Glutamatergic neuron (in vitro differentiated cells): ENCODE results near the gene CDH8. TPM values are rescaled to one million over a fixed set of nuclear protein-coding genes. Genes with fewer than 3 reads are reported as not detected.

ENCODE experiments used
- DNase-seq: peaks from one replicate; pipeline ENCODE4 v3.0.0; 2022
- H3K27ac Mint-ChIP-seq: one replicate; pipeline ENCODE4 v1.8.0; 2020; ENCODE audit warnings: mild to moderate bottlenecking, mixed read lengths, inconsistent platforms; ENCODE audit not compliant: unreplicated experiment
- H3K27me3 Mint-ChIP-seq: one replicate; pipeline ENCODE4 v1.8.0; 2020; ENCODE audit warnings: mild to moderate bottlenecking, moderate library complexity, mixed read lengths, inconsistent platforms; ENCODE audit not compliant: unreplicated experiment
- H3K36me3 Mint-ChIP-seq: one replicate; pipeline ENCODE4 v1.8.0; 2020; ENCODE audit warnings: mild to moderate bottlenecking, mixed read lengths, inconsistent platforms; ENCODE audit not compliant: unreplicated experiment
- H3K4me1 Mint-ChIP-seq: one replicate; pipeline ENCODE4 v1.8.0; 2020; ENCODE audit warnings: mild to moderate bottlenecking, low read depth, mixed read lengths, inconsistent platforms; ENCODE audit not compliant: unreplicated experiment
- H3K4me3 Mint-ChIP-seq: one replicate; pipeline ENCODE4 v1.8.0; 2020; ENCODE audit warnings: mild to moderate bottlenecking, mixed read lengths, inconsistent platforms; ENCODE audit not compliant: unreplicated experiment
- H3K9me3 Mint-ChIP-seq: one replicate; pipeline ENCODE4 v1.8.0; 2020; ENCODE audit warnings: mild to moderate bottlenecking, moderate library complexity, mixed read lengths, inconsistent platforms; ENCODE audit not compliant: unreplicated experiment
- total RNA-seq: library from RNA; stranded (reverse); fragmentation: NEBNext Ultra II Directional; extraction: Animal tissue kit (Norgen Biotek cat#: 25700); gene quantifications from one replicate; pipeline ENCODE4 v1.2.1, GENCODE V29; 2021; ENCODE audit not compliant: unreplicated experiment
- TF ChIP-seq, protein P1 (sequence below): fragments of 200-600 bp; sonication (generic); IDR thresholded peaks from one replicate; pipeline ENCODE4 v1.5.0; 2021; ENCODE audit not compliant: partially characterized antibody, unreplicated experiment

CDH8 gene
- total RNA-seq, 1 donor from 2014 or later, result 5.5 TPM

DNA sequence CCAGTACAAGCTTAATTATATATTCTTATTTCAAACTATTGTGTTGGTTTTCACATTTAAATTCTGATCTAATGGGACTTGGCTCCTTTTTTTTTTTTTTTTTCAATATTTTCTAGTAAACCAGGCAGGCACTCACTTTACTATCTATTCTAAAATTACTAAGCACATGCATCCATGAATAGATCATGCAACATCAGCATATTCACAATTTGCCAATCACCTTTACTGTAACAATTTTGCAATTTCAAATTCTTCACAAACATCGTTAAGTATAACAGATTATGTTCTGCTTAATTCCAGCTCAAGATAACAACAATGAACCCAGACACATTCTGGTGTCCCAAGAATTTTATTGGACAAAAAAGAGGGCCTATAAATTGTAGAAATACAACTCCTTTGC lies 217.4 kb downstream of the CDH8 start:
- TF ChIP-seq, protein P1, sequence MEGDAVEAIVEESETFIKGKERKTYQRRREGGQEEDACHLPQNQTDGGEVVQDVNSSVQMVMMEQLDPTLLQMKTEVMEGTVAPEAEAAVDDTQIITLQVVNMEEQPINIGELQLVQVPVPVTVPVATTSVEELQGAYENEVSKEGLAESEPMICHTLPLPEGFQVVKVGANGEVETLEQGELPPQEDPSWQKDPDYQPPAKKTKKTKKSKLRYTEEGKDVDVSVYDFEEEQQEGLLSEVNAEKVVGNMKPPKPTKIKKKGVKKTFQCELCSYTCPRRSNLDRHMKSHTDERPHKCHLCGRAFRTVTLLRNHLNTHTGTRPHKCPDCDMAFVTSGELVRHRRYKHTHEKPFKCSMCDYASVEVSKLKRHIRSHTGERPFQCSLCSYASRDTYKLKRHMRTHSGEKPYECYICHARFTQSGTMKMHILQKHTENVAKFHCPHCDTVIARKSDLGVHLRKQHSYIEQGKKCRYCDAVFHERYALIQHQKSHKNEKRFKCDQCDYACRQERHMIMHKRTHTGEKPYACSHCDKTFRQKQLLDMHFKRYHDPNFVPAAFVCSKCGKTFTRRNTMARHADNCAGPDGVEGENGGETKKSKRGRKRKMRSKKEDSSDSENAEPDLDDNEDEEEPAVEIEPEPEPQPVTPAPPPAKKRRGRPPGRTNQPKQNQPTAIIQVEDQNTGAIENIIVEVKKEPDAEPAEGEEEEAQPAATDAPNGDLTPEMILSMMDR, result no peak
- Mint-ChIP-seq H3K36me3 (no peaks in the 10 kb centered on the region), H3K4me1 (no peaks in the 10 kb centered on the region), H3K9me3 (no peaks in the 10 kb centered on the region), H3K27ac (no peak overlapping the region), H3K27me3 (no peaks in the 10 kb centered on the region), H3K4me3 (no peak overlapping the region)
- no peak for DNase-seq

DNA sequence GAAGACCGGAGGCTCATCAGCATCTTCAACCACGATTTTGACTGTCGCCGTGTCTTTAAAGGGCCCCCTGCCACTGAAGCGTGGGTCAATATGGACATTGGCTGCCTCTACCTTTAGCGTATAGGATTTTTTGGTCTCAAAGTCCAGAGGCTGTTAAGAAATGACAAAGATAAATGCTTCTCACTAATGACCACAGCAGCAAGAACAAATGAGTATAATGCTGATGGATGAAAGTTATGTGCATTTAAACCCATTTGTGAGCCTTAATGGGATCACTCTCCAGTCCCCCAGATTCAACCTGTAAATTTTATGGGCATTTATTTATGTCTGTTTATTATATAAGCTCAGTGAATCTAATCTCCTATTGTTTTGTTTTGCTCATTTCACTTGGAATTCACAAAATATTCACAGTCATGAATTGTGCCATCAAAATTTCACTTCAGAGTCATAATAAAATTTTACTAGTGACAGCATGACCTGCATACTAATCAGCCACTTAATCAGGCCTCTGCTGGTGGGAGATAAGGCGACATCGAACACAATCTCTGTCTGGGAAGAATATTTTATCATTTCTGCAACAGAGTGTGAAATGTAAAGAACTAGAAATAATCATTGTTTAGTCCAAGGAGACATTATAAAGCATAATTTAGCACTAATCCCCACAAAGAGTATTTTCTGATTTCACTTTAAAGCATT lies 218.5 kb downstream of the CDH8 start:
- no peak overlapping the region for H3K27ac Mint-ChIP-seq
- H3K4me3 Mint-ChIP-seq, result no peak overlapping the region
- no peaks in the 10 kb centered on the region for H3K9me3 Mint-ChIP-seq
- no peak for DNase-seq
- no peaks in the 10 kb centered on the region for H3K27me3 Mint-ChIP-seq
- TF ChIP-seq, protein P1, result no peak
- no peaks in the 10 kb centered on the region for H3K4me1 Mint-ChIP-seq
- no peaks in the 10 kb centered on the region for H3K36me3 Mint-ChIP-seq

DNA sequence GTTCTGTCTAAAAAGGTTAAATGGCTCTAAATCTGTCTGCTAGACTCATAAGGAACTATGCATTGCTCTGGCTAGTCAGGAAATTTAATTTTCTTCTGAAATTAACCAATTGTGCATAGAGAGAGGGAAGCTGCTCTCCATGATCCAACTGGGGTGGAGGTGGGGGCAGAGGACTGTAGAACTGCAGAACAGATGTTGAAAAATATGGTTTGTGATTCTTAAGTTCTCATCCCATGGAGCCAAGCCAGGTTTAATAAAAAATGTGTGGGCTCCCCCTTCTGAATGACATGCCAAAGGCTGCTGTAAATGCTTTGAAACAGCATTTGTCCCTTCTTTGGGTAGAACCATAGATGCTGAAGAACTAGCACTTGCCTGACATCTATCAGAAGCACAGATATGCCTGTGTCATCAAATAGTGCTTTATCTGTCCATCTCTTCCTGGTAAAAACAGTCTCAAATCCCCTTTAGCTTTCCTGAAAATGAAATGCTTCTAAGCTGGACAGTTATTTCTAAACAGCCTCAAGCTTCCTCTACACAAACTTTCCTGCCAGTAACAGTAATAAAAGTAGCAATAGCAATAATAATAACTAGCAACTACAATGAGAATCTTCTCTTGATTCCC lies 221.4 kb downstream of the CDH8 start:
- H3K36me3 Mint-ChIP-seq, result no peaks in the 10 kb centered on the region
- H3K4me3 Mint-ChIP-seq, result no peak overlapping the region
- DNase-seq, result no peak
- H3K27ac Mint-ChIP-seq, result no peak overlapping the region
- H3K4me1 Mint-ChIP-seq, result no peaks in the 10 kb centered on the region
- no peaks in the 10 kb centered on the region for H3K27me3 Mint-ChIP-seq
- TF ChIP-seq, protein P1, result no peak
- no peaks in the 10 kb centered on the region for H3K9me3 Mint-ChIP-seq

DNA sequence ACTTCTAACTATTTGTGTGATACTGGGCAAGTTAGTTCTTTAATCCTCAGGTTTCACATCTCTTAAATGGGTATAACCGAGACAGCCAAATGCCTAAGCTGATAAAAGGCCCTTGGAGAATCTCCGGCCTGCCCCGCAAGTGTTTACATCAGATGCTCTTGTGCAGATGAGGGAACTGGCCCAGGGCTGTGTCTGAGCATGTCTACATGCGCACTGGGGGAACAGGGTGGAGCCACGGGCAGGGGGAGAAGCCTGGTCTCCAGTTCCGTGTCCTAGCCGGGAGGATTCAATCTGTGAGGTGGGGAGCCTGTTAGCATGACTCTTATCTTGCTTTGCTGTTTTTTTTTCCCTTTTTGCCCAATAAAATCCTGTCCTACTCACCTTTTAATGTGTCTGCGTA lies 222.9 kb downstream of the CDH8 start:
- no peak overlapping the region for H3K4me3 Mint-ChIP-seq
- TF ChIP-seq, protein P1, result no peak
- H3K36me3 Mint-ChIP-seq, result no peaks in the 10 kb centered on the region
- H3K27ac Mint-ChIP-seq, result no peak overlapping the region
- no peaks in the 10 kb centered on the region for H3K27me3 Mint-ChIP-seq
- H3K4me1 Mint-ChIP-seq, result no peaks in the 10 kb centered on the region
- H3K9me3 Mint-ChIP-seq, result no peaks in the 10 kb centered on the region
- no peak for DNase-seq

DNA sequence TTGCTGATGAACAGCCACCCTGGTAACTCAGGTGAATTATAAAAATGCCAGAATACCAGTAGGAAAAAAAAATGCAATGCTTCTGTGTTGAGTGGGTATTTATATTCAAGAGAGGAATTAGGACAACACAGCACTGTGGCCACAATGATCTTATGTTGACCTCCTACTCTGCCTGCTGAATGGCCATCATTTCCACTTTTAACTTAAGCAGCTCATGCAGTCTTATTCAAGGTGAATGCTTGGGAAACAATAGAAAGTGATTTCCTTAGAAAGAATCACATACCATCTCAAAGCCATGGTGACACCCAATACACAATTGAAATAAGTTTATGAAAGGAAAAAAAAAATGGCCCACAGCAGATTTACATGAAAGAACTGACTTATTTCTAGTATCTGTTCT lies 224.0 kb downstream of the CDH8 start:
- Mint-ChIP-seq H3K27me3 (no peaks in the 10 kb centered on the region), H3K36me3 (no peaks in the 10 kb centered on the region), H3K4me3 (no peak overlapping the region), H3K27ac (no peak overlapping the region), H3K4me1 (no peaks in the 10 kb centered on the region), H3K9me3 (no peaks in the 10 kb centered on the region)
- DNase-seq, result no peak
- TF ChIP-seq, protein P1, result no peak
